ENCODE results near the gene AHNAK2.

AHNAK2 gene

GRCh38 chr14:104984056-104984894 lies 6.1 kb upstream of the AHNAK2 start:
- no peak for DNase-seq

GRCh38 chr14:104983231-104983721 lies 5.1 kb upstream of the AHNAK2 start:
- no peak for DNase-seq

- no peak for DNase-seq
These were observed 4.5 kb upstream of the AHNAK2 start for GRCh38 chr14:104982548-104983230.

- DNase-seq = no peak
These were observed 3.7 kb upstream of the AHNAK2 start for GRCh38 chr14:104981699-104982541.

GRCh38 chr14:104980611-104981531 lies 2.7 kb upstream of the AHNAK2 start:
- DNase-seq = no peak

- DNase-seq = no peak
These were observed 1.8 kb upstream of the AHNAK2 start for GRCh38 chr14:104979758-104980610.

- DNase-seq = no peak
These were observed 845 bp upstream of the AHNAK2 start for GRCh38 chr14:104978746-104979691.

- DNase-seq = no peak
These were observed 1.0 kb downstream of the AHNAK2 start for GRCh38 chr14:104977008-104977680.

- peak; percentile 7 to 56 for DNase-seq
These were observed 1.8 kb downstream of the AHNAK2 start for GRCh38 chr14:104976198-104977007.

GRCh38 chr14:104975481-104976197 lies 2.5 kb downstream of the AHNAK2 start:
- DNase-seq = no peak

GRCh38 chr14:104974665-104975390 lies 3.3 kb downstream of the AHNAK2 start:
- no peak for DNase-seq

GRCh38 chr14:104974146-104974541 lies 4.0 kb downstream of the AHNAK2 start:
- DNase-seq = no peak

- no peak for DNase-seq
These were observed 4.6 kb downstream of the AHNAK2 start for GRCh38 chr14:104973385-104974145.

GRCh38 chr14:104973135-104973384 lies 5.1 kb downstream of the AHNAK2 start:
- no peak for DNase-seq

- DNase-seq = no peak
These were observed 5.7 kb downstream of the AHNAK2 start for GRCh38 chr14:104972301-104973134.
